SJCRH30 (cell line): ENCODE measurements around the gene ITPR2. TPM values are rescaled to one million over a fixed set of nuclear protein-coding genes. Genes with fewer than 3 reads are reported as not detected.
"Not testable (repeated sequence)": the region's sequence is repeated elsewhere in the genome, so short reads cannot be mapped to it uniquely, and the experiment has no call there.

ENCODE experiments used
- DNase-seq, 2 experiments: peaks; one replicate each; pipeline ENCODE4 v3.0.0-alpha.2; 2015 to 2020
- H3K27ac ChIP-seq: fragments of 250-450 bp; sonication (Bioruptor Pico); 2 replicates; pipeline ENCODE4 v1.5.1; 2020; ENCODE audit warnings: mild to moderate bottlenecking, moderate library complexity
- H3K27me3 ChIP-seq: fragments of 250-450 bp; sonication (Bioruptor Pico); 2 replicates; pipeline ENCODE4 v1.5.1; 2020; ENCODE audit warnings: mild to moderate bottlenecking, moderate library complexity
- H3K36me3 ChIP-seq: fragments of 250-450 bp; sonication (Bioruptor Pico); 2 replicates; pipeline ENCODE4 v1.5.1; 2020; ENCODE audit warnings: mild to moderate bottlenecking, moderate library complexity
- H3K4me1 ChIP-seq: fragments of 250-450 bp; sonication (Bioruptor Pico); 2 replicates; pipeline ENCODE4 v1.5.1; 2020; ENCODE audit warnings: mild to moderate bottlenecking, moderate library complexity
- H3K4me3 ChIP-seq: fragments of 250-450 bp; sonication (Bioruptor Pico); 2 replicates; pipeline ENCODE4 v1.5.1; 2020; ENCODE audit warnings: mild to moderate bottlenecking, moderate library complexity
- H3K9me3 ChIP-seq: fragments of 250-450 bp; sonication (Bioruptor Pico); replicated peaks from 2 replicates; pipeline ENCODE4 v1.5.1; 2020; ENCODE audit warnings: mild to moderate bottlenecking, moderate library complexity
- total RNA-seq: library from RNA; depleted of rRNA; stranded (reverse); fragments of >200 nt; shearing (Covaris generic); gene quantifications from 2 replicates; pipeline ENCODE4 v1.2.3, GENCODE V29; 2014

ITPR2 gene
- total RNA-seq, 1 experiment from 2014 or later, result 8.7 TPM

DNA sequence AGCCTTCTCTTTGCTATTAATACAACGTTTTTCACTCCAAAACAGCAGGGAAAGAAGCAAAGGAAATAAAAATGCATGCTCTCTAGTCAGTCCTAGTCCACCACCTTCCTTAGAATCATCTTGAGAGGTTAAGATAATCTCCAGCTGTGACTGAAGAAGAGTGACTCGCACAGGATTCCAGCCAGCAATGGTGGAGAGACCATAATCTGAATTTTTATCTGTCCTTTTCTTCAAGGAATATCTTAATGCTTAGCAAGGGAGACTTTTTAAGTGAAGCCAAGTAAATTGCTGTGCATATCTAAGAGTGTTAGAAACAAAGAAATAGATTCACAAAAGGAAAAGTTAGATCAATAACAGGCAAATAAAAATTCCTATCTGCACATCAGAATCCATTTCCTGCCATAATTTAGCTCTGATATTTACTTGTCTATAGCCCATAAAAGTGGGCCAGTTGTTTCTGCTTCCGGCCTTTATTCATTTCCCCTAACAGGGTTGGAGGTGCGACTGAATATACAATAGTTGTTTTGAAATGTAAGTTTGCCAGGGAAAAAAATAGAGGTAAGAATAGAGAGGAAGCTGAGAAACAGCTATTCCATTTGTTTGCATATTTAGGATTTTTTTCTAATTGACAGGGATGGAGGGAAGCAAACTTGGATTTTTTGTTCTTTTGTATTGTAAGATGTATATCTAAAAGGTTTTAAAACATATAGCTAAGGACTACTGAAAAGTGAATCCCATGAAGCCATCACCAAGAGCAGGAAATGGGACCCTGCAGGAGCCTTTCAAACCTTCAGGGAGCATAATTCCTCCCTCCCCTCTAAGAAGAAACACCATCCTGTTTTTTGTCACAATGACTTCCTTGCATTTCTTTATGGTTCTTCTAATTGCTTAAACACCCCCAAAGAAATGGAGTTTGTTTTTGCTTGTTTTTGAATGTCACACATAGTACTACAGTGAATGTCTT, 154.0 kb downstream of the ITPR2 start:
- no peak overlapping the region for H3K4me3 ChIP-seq
- no peaks in the 10 kb centered on the region for H3K27me3 ChIP-seq
- H3K36me3 ChIP-seq, result no peaks in the 10 kb centered on the region
- peaks cover under 1% of the 10 kb centered on the region; the same call in 1 of the 2 replicates for H3K9me3 ChIP-seq
- H3K27ac ChIP-seq, result no peak overlapping the region
- no peak for DNase-seq
- H3K4me1 ChIP-seq, result no peaks in the 10 kb centered on the region; the same call in 1 of the 2 replicates

DNA sequence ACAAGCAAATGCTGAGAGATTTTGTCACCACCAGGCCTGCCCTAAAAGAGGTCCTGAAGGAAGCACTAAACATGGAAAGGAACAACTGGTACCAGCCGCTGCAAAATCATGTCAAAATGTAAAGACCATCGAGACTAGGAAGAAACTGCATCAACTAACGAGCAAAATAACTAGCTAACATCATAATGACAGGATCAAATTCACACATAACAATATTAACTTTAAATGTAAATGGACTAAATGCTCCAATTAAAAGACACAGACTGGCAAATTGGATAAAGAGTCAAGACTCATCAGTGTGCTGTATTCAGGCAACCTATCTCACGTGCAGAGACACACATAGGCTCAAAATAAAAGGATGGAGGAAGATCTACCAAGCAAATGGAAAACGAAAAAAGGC, 161.5 kb downstream of the ITPR2 start:
- not testable (repeated sequence) for H3K4me3 ChIP-seq, H3K9me3 ChIP-seq, H3K36me3 ChIP-seq, H3K27ac ChIP-seq, H3K27me3 ChIP-seq, DNase-seq, H3K4me1 ChIP-seq

DNA sequence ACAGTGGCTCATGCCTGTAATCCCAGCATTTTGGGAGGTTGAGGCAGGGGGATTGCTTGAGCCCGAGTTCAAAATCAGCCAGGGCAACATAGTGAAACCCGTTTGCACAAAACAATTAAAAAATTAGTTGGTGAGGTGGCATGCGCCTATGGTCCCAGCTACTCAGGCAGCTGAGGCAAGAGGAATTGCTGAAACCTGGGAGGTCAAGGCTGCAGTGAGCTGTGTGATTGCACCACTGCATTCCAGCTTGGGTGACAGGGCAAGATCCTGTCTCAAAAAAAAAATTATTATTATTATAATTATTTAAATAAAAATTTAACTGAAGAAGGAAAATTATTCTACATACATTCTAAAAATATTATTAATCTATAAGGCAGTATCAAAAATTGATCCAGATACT, 164.1 kb downstream of the ITPR2 start:
- Histone ChIP-seq H3K4me3 (no peak overlapping the region), H3K27ac (no peak overlapping the region), H3K27me3 (no peaks in the 10 kb centered on the region), H3K4me1 (no peaks in the 10 kb centered on the region), H3K9me3 (no peaks in the 10 kb centered on the region), H3K36me3 (no peaks in the 10 kb centered on the region)
- no peak for DNase-seq

DNA sequence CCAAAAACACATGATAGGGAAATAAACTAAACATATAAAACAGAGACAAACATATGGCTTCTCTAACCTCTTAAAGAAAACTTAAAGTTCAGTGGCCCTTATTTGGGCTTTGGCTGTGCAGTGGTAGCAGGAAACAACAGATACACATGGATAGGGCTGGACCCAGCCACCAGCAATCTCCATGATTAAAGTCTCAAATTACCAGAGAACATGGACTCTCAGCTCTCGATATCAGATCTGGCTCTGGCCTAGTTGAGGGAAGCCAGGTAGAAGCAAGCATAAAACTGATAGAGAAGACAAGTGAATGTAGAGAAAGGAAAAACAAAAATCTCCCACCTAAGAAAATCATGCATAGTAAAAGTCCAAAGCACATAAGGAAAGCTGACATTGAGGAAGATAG, 164.8 kb downstream of the ITPR2 start:
- Histone ChIP-seq H3K9me3 (no peaks in the 10 kb centered on the region), H3K27me3 (no peaks in the 10 kb centered on the region), H3K4me3 (no peak overlapping the region), H3K27ac (no peak overlapping the region), H3K36me3 (no peaks in the 10 kb centered on the region), H3K4me1 (no peaks in the 10 kb centered on the region)
- no peak for DNase-seq

DNA sequence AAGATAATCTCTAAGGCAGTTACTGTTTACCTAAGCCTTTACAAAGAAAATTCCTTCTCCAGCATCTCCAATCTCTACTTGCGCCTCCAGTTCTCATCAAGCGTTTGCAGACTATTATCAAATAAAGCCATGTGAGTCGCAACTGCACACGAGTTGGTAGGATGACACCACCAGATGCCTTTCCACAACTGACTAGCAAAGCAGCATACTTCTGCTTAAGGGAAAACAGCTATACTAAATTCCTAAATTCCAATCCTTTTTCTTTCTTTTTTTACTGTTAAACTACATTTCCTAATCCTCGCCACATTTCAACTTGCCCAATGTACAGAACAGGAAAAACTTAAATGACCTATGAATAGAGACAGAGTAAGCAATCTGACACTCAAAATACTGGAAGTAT, 166.7 kb downstream of the ITPR2 start:
- no peaks in the 10 kb centered on the region for H3K4me1 ChIP-seq
- no peaks in the 10 kb centered on the region for H3K27me3 ChIP-seq
- no peak overlapping the region for H3K4me3 ChIP-seq
- no peaks in the 10 kb centered on the region for H3K36me3 ChIP-seq
- no peaks in the 10 kb centered on the region for H3K9me3 ChIP-seq
- no peak overlapping the region for H3K27ac ChIP-seq
- no peak for DNase-seq

DNA sequence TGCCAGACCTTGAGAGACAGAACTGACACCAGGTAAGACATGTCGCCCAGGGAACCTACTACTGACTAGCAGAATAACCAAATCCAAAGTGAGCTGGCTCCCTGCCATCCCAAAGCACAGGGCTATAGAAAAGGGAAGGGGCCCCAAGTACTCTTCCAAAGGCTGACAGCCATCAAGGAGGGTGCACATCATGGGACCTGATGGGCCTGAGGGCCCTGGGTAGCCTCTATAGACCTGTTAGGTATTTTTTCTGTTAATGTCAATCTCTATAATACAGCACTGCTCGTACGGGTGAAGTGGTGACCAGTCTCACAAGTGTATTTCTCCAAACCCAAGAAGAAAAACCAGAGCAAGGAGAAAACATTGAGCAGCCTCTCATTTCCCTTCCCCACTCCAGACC, 171.6 kb downstream of the ITPR2 start:
- Histone ChIP-seq H3K27me3 (no peaks in the 10 kb centered on the region), H3K4me3 (no peak overlapping the region), H3K4me1 (no peaks in the 10 kb centered on the region), H3K9me3 (no peaks in the 10 kb centered on the region), H3K27ac (no peak overlapping the region), H3K36me3 (0 out of 2 replicates have a peak, but pooled peaks cover 2% of the 10 kb centered on the region)
- no peak for DNase-seq

DNA sequence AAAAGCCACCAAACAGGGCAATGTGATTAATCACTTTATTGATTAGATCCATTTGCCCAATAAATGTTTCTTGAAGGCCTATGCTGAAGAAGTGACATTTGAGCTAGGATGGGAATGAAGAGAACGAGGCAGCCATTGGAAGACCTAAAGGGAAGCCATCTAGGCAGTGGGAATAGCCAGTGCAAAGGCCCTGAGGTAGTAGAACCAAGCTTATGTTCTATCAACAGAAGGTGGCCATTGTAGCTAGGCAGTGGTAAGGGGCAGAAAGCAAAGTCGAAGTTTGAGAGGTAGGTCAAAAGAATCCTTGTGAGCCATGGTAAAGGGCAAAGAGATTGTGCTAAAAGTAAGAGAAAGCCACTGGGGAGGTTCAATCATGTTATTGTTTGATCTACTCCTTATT, 173.1 kb downstream of the ITPR2 start:
- Histone ChIP-seq H3K4me3 (no peak overlapping the region), H3K4me1 (no peaks in the 10 kb centered on the region), H3K36me3 (0 out of 2 replicates have a peak, but pooled peaks cover 2% of the 10 kb centered on the region), H3K9me3 (no peaks in the 10 kb centered on the region), H3K27ac (no peak overlapping the region), H3K27me3 (no peaks in the 10 kb centered on the region)
- no peak for DNase-seq

DNA sequence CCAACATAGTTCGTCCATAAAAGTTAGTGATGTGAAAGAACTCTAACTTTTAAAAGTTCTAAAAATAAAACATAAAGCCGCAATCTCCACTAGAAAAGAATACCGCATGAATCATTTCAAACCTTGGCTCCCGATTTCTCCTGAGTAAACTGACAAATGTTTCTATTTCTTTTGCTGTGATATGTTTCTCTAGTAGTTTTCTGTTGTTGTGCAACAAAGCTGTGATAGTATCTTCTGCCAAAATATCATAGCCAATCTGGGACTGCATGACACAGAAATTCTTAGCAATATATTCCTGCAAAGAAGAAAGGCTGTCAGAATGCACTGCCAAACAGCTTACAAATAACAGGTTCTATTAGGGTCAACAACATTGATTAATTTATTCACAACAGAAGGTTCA, 174.0 kb downstream of the ITPR2 start:
- Histone ChIP-seq H3K36me3 (0 out of 2 replicates have a peak, but pooled peaks cover 2% of the 10 kb centered on the region), H3K27ac (no peak overlapping the region), H3K4me3 (no peak overlapping the region), H3K9me3 (no peaks in the 10 kb centered on the region), H3K27me3 (no peaks in the 10 kb centered on the region), H3K4me1 (no peaks in the 10 kb centered on the region)
- no peak for DNase-seq

DNA sequence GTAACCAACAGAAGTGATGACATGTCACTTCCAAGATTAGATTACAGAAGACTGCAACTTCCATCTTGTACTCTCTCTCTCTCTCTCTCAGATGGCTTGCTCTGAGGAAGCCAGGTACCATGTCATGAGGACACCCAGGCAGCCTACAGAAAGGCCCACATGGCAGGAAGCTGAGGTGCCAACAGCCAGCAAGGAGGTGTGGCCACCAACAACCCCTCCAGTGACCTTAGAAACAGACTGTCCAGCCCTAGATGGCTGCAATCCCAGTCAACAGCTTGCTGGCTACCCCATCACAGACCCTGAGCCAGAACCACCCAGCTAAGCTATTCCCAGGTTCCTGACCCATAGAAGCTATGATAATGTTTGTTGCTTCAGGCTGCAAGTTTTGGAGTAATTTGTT, 178.4 kb downstream of the ITPR2 start:
- no peaks in the 10 kb centered on the region; the same call in 1 of the 2 replicates for H3K9me3 ChIP-seq
- H3K4me3 ChIP-seq, result no peak overlapping the region
- no peaks in the 10 kb centered on the region for H3K27me3 ChIP-seq
- no peaks in the 10 kb centered on the region for H3K36me3 ChIP-seq
- DNase-seq, result no peak
- H3K27ac ChIP-seq, result no peak overlapping the region
- no peaks in the 10 kb centered on the region for H3K4me1 ChIP-seq

DNA sequence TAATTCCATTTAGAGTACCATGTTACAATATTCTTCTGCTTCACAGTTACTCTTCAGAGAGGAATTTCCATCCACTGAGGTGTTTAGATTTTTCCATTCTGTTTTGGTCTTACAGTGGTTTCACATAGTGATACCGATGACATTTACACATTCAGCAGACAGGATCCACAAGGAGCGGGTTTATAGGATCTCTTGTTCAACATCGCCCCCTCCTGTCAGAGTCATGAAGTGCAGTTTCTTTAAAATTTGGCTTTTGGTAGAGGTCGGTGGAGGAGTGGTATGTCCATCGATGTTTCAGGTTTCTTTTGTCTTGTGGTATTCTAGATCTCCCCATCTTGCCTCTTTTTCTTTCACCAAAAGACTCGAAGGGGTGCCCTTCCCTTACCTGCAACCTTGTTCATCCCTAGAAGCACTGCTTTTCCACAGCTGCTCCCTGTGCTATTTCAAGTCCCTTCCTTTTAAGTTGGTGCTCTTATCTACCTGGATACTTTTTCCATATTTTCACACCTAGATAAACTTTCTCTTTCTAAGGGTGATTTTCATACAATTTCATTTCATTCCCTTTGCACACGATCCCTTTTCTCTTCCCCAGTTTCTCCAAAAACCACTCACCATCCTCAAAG, 181.3 kb downstream of the ITPR2 start:
- H3K9me3 ChIP-seq, result no peaks in the 10 kb centered on the region; the same call in 1 of the 2 replicates
- no peak overlapping the region for H3K4me3 ChIP-seq
- no peak overlapping the region for H3K27ac ChIP-seq
- DNase-seq, result peak; percentile 43 to 88
- H3K4me1 ChIP-seq, result peaks cover 4% of the 10 kb centered on the region
- H3K36me3 ChIP-seq, result no peaks in the 10 kb centered on the region
- H3K27me3 ChIP-seq, result no peaks in the 10 kb centered on the region

DNA sequence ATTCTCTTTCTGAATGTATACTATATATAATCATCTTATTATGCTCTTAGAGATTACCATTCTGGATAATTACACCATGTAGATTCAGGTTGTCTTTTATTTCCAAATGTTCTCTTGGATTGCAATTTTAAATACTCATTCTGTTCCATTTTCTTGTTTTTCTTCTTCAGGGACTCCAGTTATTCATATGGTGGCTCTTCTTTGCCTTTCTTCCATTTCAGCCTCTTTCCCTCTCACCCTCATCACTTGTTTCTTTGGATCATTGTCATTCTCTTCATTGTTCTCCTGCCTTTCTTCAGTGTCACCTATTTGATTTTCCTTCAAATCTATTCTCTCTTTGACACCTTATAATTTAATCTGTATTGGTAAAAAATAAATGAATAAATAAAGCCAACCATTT, 182.0 kb downstream of the ITPR2 start:
- no peaks in the 10 kb centered on the region; the same call in 1 of the 2 replicates for H3K9me3 ChIP-seq
- H3K4me1 ChIP-seq, result peaks cover 4% of the 10 kb centered on the region
- no peak overlapping the region for H3K27ac ChIP-seq
- DNase-seq, result no peak
- no peaks in the 10 kb centered on the region for H3K36me3 ChIP-seq
- H3K27me3 ChIP-seq, result no peaks in the 10 kb centered on the region
- no peak overlapping the region for H3K4me3 ChIP-seq

DNA sequence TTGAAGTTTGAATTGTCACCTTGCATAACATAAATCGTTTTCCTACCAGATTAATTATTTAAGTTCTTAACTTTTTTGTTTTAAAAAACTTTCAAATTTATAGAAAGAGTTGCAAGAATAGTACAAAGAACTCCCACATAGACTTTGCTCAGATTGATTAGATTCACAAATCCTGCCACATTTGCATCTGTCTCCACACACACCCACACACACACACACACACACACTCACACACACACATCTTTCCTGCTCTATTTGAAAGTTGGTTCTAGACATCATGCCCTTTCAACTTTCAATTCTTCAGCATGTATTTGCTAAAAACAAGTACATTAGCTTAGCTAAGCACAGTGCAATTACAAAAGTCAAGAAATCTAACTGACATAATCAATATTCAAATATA, 184.0 kb downstream of the ITPR2 start:
- Histone ChIP-seq H3K36me3 (no peaks in the 10 kb centered on the region), H3K27ac (no peak overlapping the region), H3K27me3 (no peaks in the 10 kb centered on the region), H3K4me3 (no peak overlapping the region), H3K4me1 (peaks cover 4% of the 10 kb centered on the region), H3K9me3 (no peaks in the 10 kb centered on the region; the same call in 1 of the 2 replicates)
- DNase-seq, result no peak

DNA sequence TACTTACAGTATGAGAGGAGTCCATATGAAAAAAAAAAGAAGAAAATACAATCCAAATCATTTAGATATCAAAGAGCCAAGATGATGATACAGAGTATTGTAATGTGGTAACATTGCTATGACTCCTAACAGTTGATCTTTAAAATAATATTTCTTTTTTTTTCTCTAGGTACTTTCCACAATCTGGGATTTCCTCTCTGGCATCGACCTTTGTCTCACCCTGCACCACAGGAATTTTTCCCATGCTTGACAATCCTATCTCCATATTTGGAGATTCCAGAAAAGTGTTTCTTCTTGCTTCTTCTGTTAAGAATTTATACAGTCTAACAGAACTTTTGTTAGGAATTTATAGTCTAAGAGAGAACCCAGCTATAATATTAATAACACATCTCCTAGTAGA, 184.4 kb downstream of the ITPR2 start:
- Histone ChIP-seq H3K27ac (no peak overlapping the region), H3K27me3 (no peaks in the 10 kb centered on the region), H3K4me1 (peaks cover 4% of the 10 kb centered on the region), H3K36me3 (no peaks in the 10 kb centered on the region), H3K4me3 (no peak overlapping the region), H3K9me3 (no peaks in the 10 kb centered on the region; the same call in 1 of the 2 replicates)
- DNase-seq, result peak; percentile 11 to 25

DNA sequence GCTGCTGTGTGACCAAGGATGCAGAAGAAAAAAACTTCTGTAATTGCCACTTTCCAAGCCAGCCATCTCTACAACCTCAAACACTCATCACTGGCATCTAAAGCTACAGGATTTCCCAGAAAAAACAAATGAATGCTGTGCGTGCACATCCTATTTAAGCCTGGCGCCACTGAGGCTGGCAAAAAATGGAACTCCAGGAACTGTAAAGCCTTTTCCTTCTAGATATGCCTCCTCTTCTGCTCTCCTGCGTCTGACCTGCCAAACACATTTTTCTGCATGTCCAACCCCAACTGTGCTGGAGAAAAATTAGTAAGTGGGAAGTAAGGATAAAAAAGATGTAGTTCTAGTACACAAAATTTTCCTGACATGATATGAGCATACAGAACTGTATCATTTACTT, 184.9 kb downstream of the ITPR2 start:
- H3K4me1 ChIP-seq, result peaks cover 4% of the 10 kb centered on the region
- no peaks in the 10 kb centered on the region for H3K27me3 ChIP-seq
- no peak overlapping the region for H3K27ac ChIP-seq
- H3K4me3 ChIP-seq, result no peak overlapping the region
- DNase-seq, result no peak
- H3K36me3 ChIP-seq, result no peaks in the 10 kb centered on the region
- no peaks in the 10 kb centered on the region; the same call in 1 of the 2 replicates for H3K9me3 ChIP-seq

DNA sequence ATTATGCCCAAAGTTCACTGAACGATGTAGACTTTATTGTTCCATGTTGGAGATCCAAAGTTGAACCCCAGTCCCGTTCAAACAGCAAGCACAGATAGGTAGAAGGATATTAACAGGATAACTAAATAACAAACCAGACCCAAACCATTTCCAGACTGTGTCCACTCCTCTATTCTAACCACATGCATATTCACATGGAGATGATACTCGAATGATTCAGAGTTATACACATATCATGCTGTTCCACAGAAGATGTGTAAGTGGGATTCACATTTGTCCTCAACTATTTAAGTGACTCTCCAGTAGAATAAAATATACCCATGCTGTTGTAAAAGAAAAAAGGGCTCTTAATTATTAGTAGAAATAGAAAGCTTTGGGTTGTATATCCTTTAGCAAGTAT, 185.9 kb downstream of the ITPR2 start:
- H3K4me1 ChIP-seq, result peaks cover 4% of the 10 kb centered on the region
- H3K36me3 ChIP-seq, result no peaks in the 10 kb centered on the region
- no peaks in the 10 kb centered on the region; the same call in 1 of the 2 replicates for H3K9me3 ChIP-seq
- no peaks in the 10 kb centered on the region for H3K27me3 ChIP-seq
- H3K27ac ChIP-seq, result no peak overlapping the region
- H3K4me3 ChIP-seq, result no peak overlapping the region
- no peak for DNase-seq
